H1 (cell line): ENCODE data around the gene CASS4. TPM values are rescaled to one million over a fixed set of nuclear protein-coding genes. Genes with fewer than 3 reads are reported as not detected.

ENCODE experiments used
- BCL11A ChIP-seq, 2 experiments: IDR thresholded peaks; one replicate each; pipeline ENCODE4 v1.6.1; 2011; ENCODE audit warnings: low read depth in 2 of 2, low read length in 2 of 2, mild to moderate bottlenecking in 2 of 2
- CHD7 ChIP-seq: fragments of 300-600 bp; sonication (generic); IDR thresholded peaks from 2 replicates; pipeline ENCODE4 v1.7.1; 2012; ENCODE audit warnings: low read length, moderate library complexity, mild to moderate bottlenecking, inconsistent platforms; ENCODE audit not compliant: insufficient replicate concordance
- GTF2F1 ChIP-seq: IDR thresholded peaks from 2 replicates; pipeline ENCODE4 v1.6.1; 2012; ENCODE audit warnings: low read depth, low read length, improper control_type of control experiment, borderline replicate concordance
- JUN ChIP-seq: IDR thresholded peaks from 2 replicates; pipeline ENCODE4 v1.6.1; 2011; ENCODE audit warnings: low read depth, mild to moderate bottlenecking, improper control_type of control experiment, low read length
- NANOG ChIP-seq: IDR thresholded peaks from 2 replicates; pipeline ENCODE4 v1.6.1; 2011; ENCODE audit warnings: low read length, low read depth, mild to moderate bottlenecking, inconsistent platforms; ENCODE audit not compliant: insufficient read depth, poor library complexity, severe bottlenecking
- POLR2A ChIP-seq, 2 experiments: IDR thresholded peaks; 1 replicate in 1 of 2; 2 replicates in 1 of 2; pipeline ENCODE4 v1.6.1; 2011; ENCODE audit warnings: low read depth in 2 of 2, low read length in 2 of 2, mild to moderate bottlenecking in 2 of 2; ENCODE audit errors: control extremely low read depth in 1 of 2
- TAF7 ChIP-seq: optimal IDR thresholded peaks from 2 replicates; pipeline ENCODE3; 2011; ENCODE audit warnings: low read depth, mild to moderate bottlenecking, inconsistent platforms, low read length, moderate library complexity, borderline replicate concordance
- polyA plus RNA-seq, 7 experiments: library from polyadenylated mRNA; depleted of rRNA in 3 of 7; stranded (reverse) in 5 of 7; unstranded in 2 of 7; fragments of >200 nt in 5 of 7; fragments of 200-250 nt in 2 of 7; gene quantifications; 1 replicate in 5 of 7; 2 replicates in 1 of 7; 4 replicates in 1 of 7; pipeline versions ENCODE4 v1.2.1 to v1.2.3, GENCODE V29; 2011 to 2013; ENCODE audit warnings: missing spikeins in 2 of 7, mixed read lengths in 2 of 7
- total RNA-seq: library from RNA; stranded (reverse); fragmentation: NEBNext Ultra II Directional; extraction: Animal tissue kit (Norgen Biotek cat#: 25700); gene quantifications from 2 replicates; pipeline ENCODE4 v1.2.1, GENCODE V29; 2021
- TF ChIP-seq, protein P1 (sequence below): IDR thresholded peaks from 2 replicates; pipeline ENCODE4 v1.6.1; 2012; ENCODE audit warnings: low read length, inconsistent platforms

Gene CASS4
- total and polyA plus RNA-seq, 2 of the 8 experiments (the other 6 are each of a cell fraction or from before 2014, with no cell fraction given), result not detected

GRCh38 chr20:56433221-56433879 lies 21.3 kb downstream of the CASS4 start (continued):
- no peak for TF ChIP-seq CHD7
- TF ChIP-seq JUN, result no peak
- no peak for TF ChIP-seq GTF2F1
- TF ChIP-seq TAF7, result no peak
- TF ChIP-seq, protein P1, sequence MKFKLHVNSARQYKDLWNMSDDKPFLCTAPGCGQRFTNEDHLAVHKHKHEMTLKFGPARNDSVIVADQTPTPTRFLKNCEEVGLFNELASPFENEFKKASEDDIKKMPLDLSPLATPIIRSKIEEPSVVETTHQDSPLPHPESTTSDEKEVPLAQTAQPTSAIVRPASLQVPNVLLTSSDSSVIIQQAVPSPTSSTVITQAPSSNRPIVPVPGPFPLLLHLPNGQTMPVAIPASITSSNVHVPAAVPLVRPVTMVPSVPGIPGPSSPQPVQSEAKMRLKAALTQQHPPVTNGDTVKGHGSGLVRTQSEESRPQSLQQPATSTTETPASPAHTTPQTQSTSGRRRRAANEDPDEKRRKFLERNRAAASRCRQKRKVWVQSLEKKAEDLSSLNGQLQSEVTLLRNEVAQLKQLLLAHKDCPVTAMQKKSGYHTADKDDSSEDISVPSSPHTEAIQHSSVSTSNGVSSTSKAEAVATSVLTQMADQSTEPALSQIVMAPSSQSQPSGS, result no peak
- no peak for TF ChIP-seq POLR2A (IDR thresholded peaks at IDR 0.05; ENCODE audit: control extremely low read depth in 1 of 2, low read depth in 2 of 2, low read length in 2 of 2)
- TF ChIP-seq BCL11A (IDR thresholded peaks at IDR 0.05; ENCODE audit: low read depth in 2 of 2, low read length in 2 of 2), result no peak
- TF ChIP-seq NANOG, result no peak
- TF ChIP-seq, all 59 proteins: peak for 0
